ENCODE data around the gene GULP1. TPM values are rescaled to one million over a fixed set of nuclear protein-coding genes. Genes with fewer than 3 reads are reported as not detected.

Gene GULP1
- total RNA-seq, 1 experiment from 2014 or later, result 140 TPM

DNA sequence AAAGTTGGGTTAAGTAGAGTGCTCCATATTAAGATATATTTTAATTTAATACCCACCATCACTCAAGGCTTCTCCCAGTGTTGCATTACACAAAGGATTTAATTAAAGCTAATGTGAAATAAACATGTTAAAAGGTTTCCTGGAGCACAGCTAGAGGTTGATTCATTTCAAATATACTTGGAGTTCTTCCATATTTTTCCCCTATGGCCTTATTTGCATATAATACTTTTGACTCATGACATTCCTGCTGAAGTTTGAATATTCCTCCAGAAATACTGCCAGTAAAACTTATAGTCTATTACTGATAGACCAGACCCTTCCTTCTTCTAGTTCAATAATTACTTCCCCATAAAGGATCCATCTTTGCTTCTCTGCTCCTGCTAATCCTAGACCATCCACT is 227.5 kb downstream of the GULP1 start:
- Histone ChIP-seq H3K4ac (ENCODE audit: low read depth, low read length) (no peak overlapping the region), H3K23me2 (ENCODE audit: insufficient read length, low read depth, low read length, poor library complexity, severe bottlenecking) (no peaks in the 10 kb centered on the region), H2BK120ac (ENCODE audit: low read depth, low read length, poor library complexity, severe bottlenecking) (no peak overlapping the region), H3K79me1 (ENCODE audit: insufficient read depth, low read depth, low read length, poor library complexity, severe bottlenecking) (peaks cover 7% of the 10 kb centered on the region), H3K56ac (ENCODE audit: insufficient read length, low read depth, low read length) (no peak overlapping the region), H4K5ac (ENCODE audit: insufficient read length, low read depth, low read length) (no peak overlapping the region), H3T11ph (ENCODE audit: low read length) (no peak overlapping the region), H3K14ac (ENCODE audit: insufficient read depth, low read length) (no peak overlapping the region), H2AK5ac (ENCODE audit: insufficient read length, low read length) (no peak overlapping the region), H2BK5ac (ENCODE audit: insufficient read length, low read length) (no peak overlapping the region), H3K27ac (ENCODE audit: insufficient read length, low read depth, low read length) (no peak overlapping the region), H3K9me3 (ENCODE audit: control insufficient read depth, low read depth, low read length) (no peaks in the 10 kb centered on the region), H4K20me1 (ENCODE audit: control insufficient read depth, insufficient read depth, insufficient read length) (no peaks in the 10 kb centered on the region), H2BK12ac (ENCODE audit: insufficient read length, low read depth, low read length) (no peak overlapping the region), H3K79me2 (ENCODE audit: insufficient read depth, low read length) (no peaks in the 10 kb centered on the region), H3K27me3 (ENCODE audit: insufficient read depth, low read length) (no peaks in the 10 kb centered on the region), H3K23ac (ENCODE audit: insufficient read length, low read depth, low read length) (no peak overlapping the region), H4K91ac (ENCODE audit: insufficient read length, low read depth, low read length) (no peak overlapping the region), H3K9ac (ENCODE audit: extremely low read depth, insufficient read length, low read length) (no peak overlapping the region), H4K8ac (replicated peaks; ENCODE audit: insufficient read length, low read depth, low read length) (no peak overlapping the region), H2BK15ac (ENCODE audit: low read depth, low read length) (no peak overlapping the region), H3K4me2 (ENCODE audit: insufficient read depth, insufficient read length, low read length) (no peak overlapping the region), H3K18ac (ENCODE audit: insufficient read length, low read depth, low read length) (no peak overlapping the region), H2AFZ (ENCODE audit: low read length) (no peak overlapping the region), H3K4me1 (ENCODE audit: insufficient read depth, low read length) (peaks cover 9% of the 10 kb centered on the region), H2BK20ac (ENCODE audit: low read depth, low read length, poor library complexity, severe bottlenecking) (no peak overlapping the region)
- no peaks in the 10 kb centered on the region for H3K27me3 Mint-ChIP-seq (ENCODE audit: low read depth)
- peaks cover 0 to 2% of the 10 kb centered on the region in 2 experiments; a peak in 1 of 5 replicates for H3K9me3 Mint-ChIP-seq
- TF ChIP-seq, protein P1, sequence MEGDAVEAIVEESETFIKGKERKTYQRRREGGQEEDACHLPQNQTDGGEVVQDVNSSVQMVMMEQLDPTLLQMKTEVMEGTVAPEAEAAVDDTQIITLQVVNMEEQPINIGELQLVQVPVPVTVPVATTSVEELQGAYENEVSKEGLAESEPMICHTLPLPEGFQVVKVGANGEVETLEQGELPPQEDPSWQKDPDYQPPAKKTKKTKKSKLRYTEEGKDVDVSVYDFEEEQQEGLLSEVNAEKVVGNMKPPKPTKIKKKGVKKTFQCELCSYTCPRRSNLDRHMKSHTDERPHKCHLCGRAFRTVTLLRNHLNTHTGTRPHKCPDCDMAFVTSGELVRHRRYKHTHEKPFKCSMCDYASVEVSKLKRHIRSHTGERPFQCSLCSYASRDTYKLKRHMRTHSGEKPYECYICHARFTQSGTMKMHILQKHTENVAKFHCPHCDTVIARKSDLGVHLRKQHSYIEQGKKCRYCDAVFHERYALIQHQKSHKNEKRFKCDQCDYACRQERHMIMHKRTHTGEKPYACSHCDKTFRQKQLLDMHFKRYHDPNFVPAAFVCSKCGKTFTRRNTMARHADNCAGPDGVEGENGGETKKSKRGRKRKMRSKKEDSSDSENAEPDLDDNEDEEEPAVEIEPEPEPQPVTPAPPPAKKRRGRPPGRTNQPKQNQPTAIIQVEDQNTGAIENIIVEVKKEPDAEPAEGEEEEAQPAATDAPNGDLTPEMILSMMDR (conservative IDR thresholded peaks at IDR 0.05), result no peak
- H3K36me3 Mint-ChIP-seq (ENCODE audit: insufficient read depth in 1 of 3, low read depth in 3 of 3), result peaks cover 6 to 19% (median 13%) of the 10 kb centered on the region in 3 experiments; a peak in 6 of 7 replicates
- DNase-seq, result no peak
- H3K27ac Mint-ChIP-seq, result no peak overlapping the region
- H3K4me1 Mint-ChIP-seq, result peaks cover 21 to 28% of the 10 kb centered on the region in 2 experiments
- no peak overlapping the region for H3K4me3 Mint-ChIP-seq
